ENCODE measurements around the gene PSD. TPM values are rescaled to one million over a fixed set of nuclear protein-coding genes. Genes with fewer than 3 reads are reported as not detected.
"Not testable (repeated sequence)": the region's sequence is repeated elsewhere in the genome, so short reads cannot be mapped to it uniquely, and the experiment has no call there.

The PSD gene
- total RNA-seq, 1 experiment from 2014 or later: 0.75 TPM

DNA sequence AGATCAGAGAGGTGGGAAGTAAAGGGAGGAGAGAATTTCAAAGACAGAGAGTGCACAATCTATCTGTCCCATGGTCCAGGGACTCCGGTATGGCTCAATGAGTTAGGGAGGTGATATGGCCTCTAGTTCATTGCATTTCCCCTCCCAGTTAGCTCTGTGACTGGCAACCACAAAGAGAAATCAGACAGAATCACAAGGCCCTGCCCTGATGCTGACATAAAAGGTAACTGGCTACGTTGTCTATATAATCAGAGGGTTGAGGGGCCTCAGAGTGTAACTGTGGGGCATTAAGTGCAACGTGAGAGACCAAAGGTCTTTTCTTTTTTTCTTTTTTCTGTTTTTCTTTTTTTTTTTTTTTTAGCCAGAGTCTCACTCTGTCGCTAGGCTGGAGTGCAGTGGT, 40.1 kb upstream of the PSD start:
- intact Hi-C loops (cut with micrococcal nuclease): no loop called here
- DNase-seq (ENCODE audit: unreplicated experiment): no peak
- H3K27me3 Mint-ChIP-seq (ENCODE audit: insufficient read depth, unreplicated experiment): no peaks in the 10 kb centered on the region
- CTCF ChIA-PET: interaction anchor here (0.7 kb wide), 1 partner anchor 64 kb away, joined by 3 read pairs; no protein-coding TSS in a partner anchor
- no peaks in the 10 kb centered on the region for H3K9me3 Mint-ChIP-seq (ENCODE audit: unreplicated experiment)
- no TSS peak for BruUV-seq (replicated peaks)
- POLR2A ChIA-PET: interaction anchor here (1.3 kb wide), 1 partner anchor 44 kb away, joined by 3 read pairs; the partner anchor contains the start of gene ACTR1A
- H3K27ac Mint-ChIP-seq (ENCODE audit: low read depth, unreplicated experiment): no peak overlapping the region
- H3K4me1 Mint-ChIP-seq (ENCODE audit: insufficient read depth, unreplicated experiment): peaks cover 22% of the 10 kb centered on the region
- TF ChIP-seq, protein P1, sequence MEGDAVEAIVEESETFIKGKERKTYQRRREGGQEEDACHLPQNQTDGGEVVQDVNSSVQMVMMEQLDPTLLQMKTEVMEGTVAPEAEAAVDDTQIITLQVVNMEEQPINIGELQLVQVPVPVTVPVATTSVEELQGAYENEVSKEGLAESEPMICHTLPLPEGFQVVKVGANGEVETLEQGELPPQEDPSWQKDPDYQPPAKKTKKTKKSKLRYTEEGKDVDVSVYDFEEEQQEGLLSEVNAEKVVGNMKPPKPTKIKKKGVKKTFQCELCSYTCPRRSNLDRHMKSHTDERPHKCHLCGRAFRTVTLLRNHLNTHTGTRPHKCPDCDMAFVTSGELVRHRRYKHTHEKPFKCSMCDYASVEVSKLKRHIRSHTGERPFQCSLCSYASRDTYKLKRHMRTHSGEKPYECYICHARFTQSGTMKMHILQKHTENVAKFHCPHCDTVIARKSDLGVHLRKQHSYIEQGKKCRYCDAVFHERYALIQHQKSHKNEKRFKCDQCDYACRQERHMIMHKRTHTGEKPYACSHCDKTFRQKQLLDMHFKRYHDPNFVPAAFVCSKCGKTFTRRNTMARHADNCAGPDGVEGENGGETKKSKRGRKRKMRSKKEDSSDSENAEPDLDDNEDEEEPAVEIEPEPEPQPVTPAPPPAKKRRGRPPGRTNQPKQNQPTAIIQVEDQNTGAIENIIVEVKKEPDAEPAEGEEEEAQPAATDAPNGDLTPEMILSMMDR (IDR thresholded peaks at IDR 0.05; ENCODE audit: unreplicated experiment): no peak
- no peaks in the 10 kb centered on the region for H3K36me3 Mint-ChIP-seq (ENCODE audit: insufficient read depth, unreplicated experiment)
- no peak overlapping the region for H3K4me3 Mint-ChIP-seq (ENCODE audit: unreplicated experiment)

DNA sequence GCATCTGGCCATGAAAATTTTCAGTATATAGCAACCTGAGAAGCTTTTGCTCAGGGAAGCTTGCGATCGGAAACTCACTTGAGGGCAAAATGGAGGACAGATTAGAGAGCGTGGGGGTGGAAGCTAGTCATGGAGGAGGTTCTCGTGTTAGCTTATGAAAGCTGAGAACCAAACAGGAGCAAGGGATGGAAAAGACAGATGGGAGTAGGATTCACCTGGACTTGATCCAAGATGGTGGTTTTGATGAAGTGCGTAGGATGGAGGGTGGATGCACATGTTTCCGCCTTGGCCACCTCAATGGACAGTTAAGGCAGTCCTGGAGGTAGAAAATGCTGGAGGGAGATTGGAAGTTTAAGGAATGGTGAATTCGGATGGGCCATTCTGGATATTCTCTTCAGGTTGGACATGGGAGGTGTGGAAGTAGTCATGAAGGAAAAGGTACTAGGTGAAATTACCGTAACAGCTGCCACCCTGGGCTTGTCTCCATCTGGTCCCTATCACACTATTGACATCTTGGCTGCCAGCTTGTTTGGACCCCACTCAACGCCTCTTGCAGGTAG, 39.1 kb upstream of the PSD start:
- intact Hi-C loops (cut with micrococcal nuclease): no loop called here
- H3K27ac Mint-ChIP-seq (ENCODE audit: low read depth, unreplicated experiment): no peak overlapping the region
- no peak for DNase-seq (ENCODE audit: unreplicated experiment)
- BruUV-seq (replicated peaks): no TSS peak
- CTCF ChIA-PET: interaction anchor here (1.3 to 1.8 kb wide), 2 partner anchors 21 to 38 kb away, joined by 4 to 5 read pairs; partner anchors contain the start of gene FBXL15
- TF ChIP-seq, protein P1 (IDR thresholded peaks at IDR 0.05; ENCODE audit: unreplicated experiment): no peak
- no peaks in the 10 kb centered on the region for H3K9me3 Mint-ChIP-seq (ENCODE audit: unreplicated experiment)
- POLR2A ChIA-PET: interaction anchor here (1.3 to 1.4 kb wide), 2 partner anchors 45 to 64 kb away, joined by 3 to 7 read pairs; partner anchors contain the start of gene ACTR1A
- no peaks in the 10 kb centered on the region for H3K27me3 Mint-ChIP-seq (ENCODE audit: insufficient read depth, unreplicated experiment)
- no peak overlapping the region for H3K4me3 Mint-ChIP-seq (ENCODE audit: unreplicated experiment)
- H3K36me3 Mint-ChIP-seq (ENCODE audit: insufficient read depth, unreplicated experiment): peaks cover 7% of the 10 kb centered on the region
- H3K4me1 Mint-ChIP-seq (ENCODE audit: insufficient read depth, unreplicated experiment): peaks cover 29% of the 10 kb centered on the region

DNA sequence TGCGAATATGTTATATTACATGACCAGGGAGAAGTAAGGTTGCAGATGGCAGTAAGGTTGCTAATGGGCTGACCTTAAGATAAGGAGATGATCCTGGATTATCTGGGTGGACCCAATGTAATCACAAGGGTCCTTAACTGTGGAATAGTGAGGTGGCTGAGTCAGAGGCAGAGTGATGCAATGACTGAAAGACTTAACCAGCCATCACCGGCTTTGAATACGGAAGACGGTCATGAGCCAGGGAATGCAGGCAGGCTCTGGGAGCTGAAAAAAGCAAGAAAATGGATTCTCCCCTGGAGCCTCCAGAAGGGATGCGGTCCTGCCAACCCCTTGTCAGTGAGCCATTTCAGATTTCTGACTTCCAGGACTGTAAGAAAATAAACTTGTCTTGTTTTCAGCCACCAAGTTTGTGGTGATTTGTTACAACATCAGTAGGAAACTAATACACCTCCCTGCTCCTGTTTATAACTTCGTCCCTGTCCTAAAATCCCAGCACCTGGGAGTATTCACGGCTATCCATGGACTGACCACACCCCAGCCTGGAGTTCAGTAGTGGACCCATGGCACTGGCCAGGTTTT, 37.4 kb upstream of the PSD start:
- H3K4me3 Mint-ChIP-seq (ENCODE audit: unreplicated experiment): no peak overlapping the region
- TSS peak; percentile 31 for BruUV-seq (replicated peaks)
- peaks cover 18% of the 10 kb centered on the region for H3K4me1 Mint-ChIP-seq (ENCODE audit: insufficient read depth, unreplicated experiment)
- no peaks in the 10 kb centered on the region for H3K9me3 Mint-ChIP-seq (ENCODE audit: unreplicated experiment)
- H3K27me3 Mint-ChIP-seq (ENCODE audit: insufficient read depth, unreplicated experiment): no peaks in the 10 kb centered on the region
- intact Hi-C loops (cut with micrococcal nuclease): no loop called here
- DNase-seq (ENCODE audit: unreplicated experiment): peak; percentile 80
- ChIA-PET POLR2A (interaction anchor here (0.7 to 1.7 kb wide), 5 partner anchors 23 to 304 kb away, joined by 3 to 6 read pairs (median 5); partner anchors contain the start of genes ACTR1A, CUEDC2, FBXL15 and NOLC1), CTCF (interaction anchor here (1.8 kb wide), 1 partner anchor 36 kb away, joined by 5 read pairs; the partner anchor contains the start of gene FBXL15)
- TF ChIP-seq, protein P1 (IDR thresholded peaks at IDR 0.05; ENCODE audit: unreplicated experiment): no peak
- peaks cover 23% of the 10 kb centered on the region for H3K36me3 Mint-ChIP-seq (ENCODE audit: insufficient read depth, unreplicated experiment)
- peak overlapping the region; percentile 64 for H3K27ac Mint-ChIP-seq (ENCODE audit: low read depth, unreplicated experiment)

DNA sequence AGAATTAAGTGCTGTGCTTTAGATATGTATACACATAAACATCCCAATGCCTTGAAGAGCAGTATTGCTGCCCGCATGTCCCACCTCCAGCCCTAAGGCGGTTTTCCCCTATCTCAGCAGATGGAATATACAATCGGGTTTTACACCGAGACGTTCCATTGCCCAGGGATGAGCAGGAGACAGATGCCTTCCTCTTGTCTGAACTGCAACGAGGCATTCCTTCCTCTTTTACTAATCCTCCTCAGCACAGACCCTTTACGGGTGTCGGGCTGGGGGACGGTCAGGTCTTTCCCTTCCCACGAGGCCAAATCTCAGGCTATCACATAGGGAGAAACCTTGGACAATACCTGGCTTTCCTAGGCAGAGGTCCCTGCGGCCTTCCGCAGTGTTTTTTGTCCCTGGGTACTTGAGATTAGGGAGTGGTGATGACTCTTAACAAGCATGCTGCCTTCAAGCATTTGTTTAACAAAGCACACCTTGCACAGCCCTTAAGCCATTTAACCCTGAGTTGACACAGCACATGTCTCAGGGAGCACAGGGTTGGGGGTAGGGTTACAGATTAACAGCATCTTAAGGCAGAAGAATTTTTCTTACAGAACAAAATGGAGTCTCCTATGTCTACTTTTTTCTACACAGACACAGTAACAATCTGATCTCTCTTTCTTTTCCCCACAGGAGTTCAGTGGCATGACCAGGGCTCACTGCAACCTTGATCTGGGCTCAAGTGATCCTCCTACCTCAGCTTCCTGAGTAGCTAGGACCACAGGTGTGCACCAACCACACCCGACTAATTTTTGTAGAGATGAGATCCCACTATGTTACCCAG, 36.3 kb upstream of the PSD start:
- H3K4me3 Mint-ChIP-seq (ENCODE audit: unreplicated experiment); intact Hi-C loops (cut with micrococcal nuclease): not testable (repeated sequence)
- H3K4me1 Mint-ChIP-seq (ENCODE audit: insufficient read depth, unreplicated experiment): peaks cover 14% of the 10 kb centered on the region

More for the DNA sequence above, 36.3 kb upstream of the PSD start:
- Mint-ChIP-seq H3K27ac (ENCODE audit: low read depth, unreplicated experiment) (peak overlapping the region; percentile 64), H3K36me3 (ENCODE audit: insufficient read depth, unreplicated experiment) (peaks cover 23% of the 10 kb centered on the region)
- BruUV-seq (replicated peaks); CTCF ChIA-PET; POLR2A ChIA-PET; DNase-seq (ENCODE audit: unreplicated experiment); H3K9me3 Mint-ChIP-seq (ENCODE audit: unreplicated experiment); H3K27me3 Mint-ChIP-seq (ENCODE audit: insufficient read depth, unreplicated experiment): not testable (repeated sequence)

All from MCF 10A (cell line).